Measurements from ENCODE around the gene RNF34.

GRCh38 chr12:121448771-121449315, 48.9 kb downstream of the RNF34 start:
- TF ChIP-seq CTCF (IDR thresholded peaks at IDR 0.05; ENCODE audit: low read depth, low read length) (no peak), MYC (IDR thresholded peaks at IDR 0.05; ENCODE audit: low read depth, low read length) (no peak), MAX (IDR thresholded peaks at IDR 0.05; ENCODE audit: low read depth, low read length) (no peak)
